Ovary (tissue), 9 donors: ENCODE data around the gene ALOX12B. TPM values are rescaled to one million over a fixed set of nuclear protein-coding genes. Genes with fewer than 3 reads are reported as not detected.

Experiments used
- DNase-seq, 5 donors: peaks; one replicate each; pipeline ENCODE4 v3.0.0-alpha.2; 2019 to 2020
- H3K27ac ChIP-seq, 2 donors: fragments of 200-600 bp; one replicate each; pipeline versions ENCODE4 v1.5.1 to v1.8.0; 2019 to 2022
- H3K27me3 ChIP-seq: fragments of 200-600 bp; one replicate; pipeline ENCODE4 v1.8.0; 2022
- H3K36me3 ChIP-seq: fragments of 200-600 bp; sonication (generic); one replicate; pipeline ENCODE4 v1.5.1; 2019
- H3K4me1 ChIP-seq: one replicate; pipeline ENCODE4 v1.8.1; 2013; ENCODE audit warnings: mild to moderate bottlenecking, moderate library complexity; ENCODE audit not compliant: insufficient read depth
- H3K4me3 ChIP-seq: fragments of 200-600 bp; sonication (generic); one replicate; pipeline ENCODE4 v1.5.1; 2017
- H3K9me3 ChIP-seq, 2 donors: fragments of 200-600 bp in 1 of 2; sonication (generic) in 1 of 2; one replicate each; pipeline versions ENCODE4 v1.5.1 to v1.8.1; 2013 to 2019; ENCODE audit warnings: mild to moderate bottlenecking in 1 of 2, moderate library complexity in 1 of 2
- CTCF ChIP-seq, 3 donors: fragments of 450-650 bp in 2 of 3; fragments of 200-600 bp in 1 of 3; IDR thresholded peaks; one replicate each; pipeline versions ENCODE4 v1.5.1 to v1.8.0; 2016 to 2022; ENCODE audit warnings: antibody characterized with exemption in 3 of 3, mild to moderate bottlenecking in 1 of 3
- EP300 ChIP-seq: sonication (generic); formaldehyde crosslinking; IDR thresholded peaks from one replicate; pipeline ENCODE4 v1.6.1; 2017; ENCODE audit warnings: antibody characterized with exemption
- POLR2A ChIP-seq: fragments of 450-650 bp; IDR thresholded peaks from one replicate; pipeline ENCODE4 v1.6.1; 2017; ENCODE audit warnings: antibody characterized with exemption, mild to moderate bottlenecking, moderate library complexity
- WGBS, 3 donors: extraction: QIAGEN DNeasy Blood & Tissue Kit in 1 of 3; methylation state at CpG; one replicate each; pipeline versions ENCODE4 v1.1.5 to v1.1.7; 2013 to 2017; 5-methylcytosine and 5-hydroxymethylcytosine counted together
- intact Hi-C, 4 donors: fragments of 100-400 bp; cut with DNase I; formaldehyde crosslinking; loops; one replicate each; pipeline versions ENCODE4 v1.11.0 to v1.15.1; 2022 to 2023
- polyA plus RNA-seq, 2 donors: library from polyadenylated mRNA; stranded (reverse); fragments of 200-250 nt in 1 of 2; fragments of 350-450 nt in 1 of 2; fragmentation: Illumina TruSeq in 1 of 2; extraction: RNeasy Lipid Tissue Mini Kit (QIAGEN cat#74804) in 1 of 2; gene quantifications; one replicate each; pipeline ENCODE4 v1.2.3, GENCODE V29; 2013 to 2014
- total RNA-seq, 7 donors: library from RNA; depleted of rRNA in 2 of 7; stranded (reverse); fragments of >200 nt in 2 of 7; fragmentation: NEBNext Ultra II Directional in 3 of 7; extraction: Animal tissue kit (Norgen Biotek cat#: 25700) in 3 of 7; gene quantifications; one replicate each; pipeline versions ENCODE4 v1.1.0 to v1.2.4, GENCODE V29; 2016 to 2023
- donor health status: DM: no; HTN: no; CAD: no; lungs with moderate emphysema.
- donor health status: DM: no; HTN: no; CAD: no.
- donor health status: Bipolar disorder and iron deficiency.
- donor health status: DM: yes; HTN: yes; CAD: no.
- donor health status: DM: no; HTN: no; CAD: no.
- donor health status: DM: yes; HTN: yes; CAD: no.

The ALOX12B gene
- total and polyA plus RNA-seq, 9 donors, result 0.70 TPM; not detected in 8

- Histone ChIP-seq H3K9me3 (no peaks in the 10 kb centered on the region), H3K27ac (no peak overlapping the region), H3K36me3 (no peaks in the 10 kb centered on the region), H3K4me3 (no peak overlapping the region), H3K4me1 (no peaks in the 10 kb centered on the region), H3K27me3 (no peaks in the 10 kb centered on the region)
- 28 to 35% (median 30%) methylated on average over 7 of the region's 7 CpGs for WGBS, 3 donors
- TF ChIP-seq EP300 (no peak), POLR2A (no peak), CTCF (IDR thresholded peaks at IDR 0.05) (no peak)
- intact Hi-C loops, result loop anchor here in 2 of 4 donors (5.0 to 10.0 kb wide), 3 partner anchors 67 to 314 kb away; no protein-coding TSS in a partner anchor
- DNase-seq, result peak in 1 of 5 donors; percentile 24
These were observed 28.4 kb downstream of the ALOX12B start for GRCh38 chr17:8059131-8059530.

GRCh38 chr17:8057691-8058114 is 29.8 kb downstream of the ALOX12B start:
- H3K27me3 ChIP-seq, result no peaks in the 10 kb centered on the region
- intact Hi-C loops, result loop anchor here in 2 of 4 donors (5.0 to 10.0 kb wide), 3 partner anchors 65 to 313 kb away; no protein-coding TSS in a partner anchor
- WGBS, 3 donors, result 3 to 5% (median 5%) methylated on average over 14 of the region's 14 CpGs

GRCh38 chr17:8056976-8057625 is 30.4 kb downstream of the ALOX12B start:
- H3K27me3 ChIP-seq, result no peaks in the 10 kb centered on the region
- H3K27ac ChIP-seq, result no peak overlapping the region
- peak in 1 of 5 donors; percentile 13 for DNase-seq
- TF ChIP-seq CTCF (IDR thresholded peaks at IDR 0.05) (no peak), POLR2A (no peak), EP300 (no peak)
- no peaks in the 10 kb centered on the region for H3K4me1 ChIP-seq
- intact Hi-C loops, result loop anchor here in 2 of 4 donors (5.0 to 10.0 kb wide), 3 partner anchors 65 to 312 kb away; no protein-coding TSS in a partner anchor
- H3K36me3 ChIP-seq, result no peaks in the 10 kb centered on the region
- WGBS, 3 donors, result 58 to 65% (median 64%) methylated on average over 17 of the region's 17 CpGs
- H3K9me3 ChIP-seq, result no peaks in the 10 kb centered on the region
- no peak overlapping the region for H3K4me3 ChIP-seq

More at GRCh38 chr17:8057691-8058114, 29.8 kb downstream of the ALOX12B start:
- Histone ChIP-seq H3K9me3 (no peaks in the 10 kb centered on the region), H3K4me3 (no peak overlapping the region), H3K27ac (no peak overlapping the region), H3K36me3 (no peaks in the 10 kb centered on the region), H3K4me1 (no peaks in the 10 kb centered on the region)
- TF ChIP-seq POLR2A (no peak), CTCF (IDR thresholded peaks at IDR 0.05) (peak; percentile 25 to 75 (median 66))
- DNase-seq, result peak in 2 of 5 donors; percentile 37 to 38

- no peaks in the 10 kb centered on the region for H3K4me1 ChIP-seq
- no peak overlapping the region for H3K27ac ChIP-seq
- no peak overlapping the region for H3K4me3 ChIP-seq
- H3K27me3 ChIP-seq, result no peaks in the 10 kb centered on the region
- H3K9me3 ChIP-seq, result no peaks in the 10 kb centered on the region
- no peaks in the 10 kb centered on the region for H3K36me3 ChIP-seq
- TF ChIP-seq CTCF (IDR thresholded peaks at IDR 0.05), result no peak
- TF ChIP-seq EP300, result no peak
- TF ChIP-seq POLR2A, result no peak
- intact Hi-C loops, result loop anchor here in 2 of 4 donors (5.0 to 10.0 kb wide), 3 partner anchors 64 to 312 kb away; no protein-coding TSS in a partner anchor
- peak in 1 of 5 donors; percentile 8 for DNase-seq
- 35 to 39% (median 37%) methylated on average over 14 of the region's 14 CpGs for WGBS, 3 donors
These were observed 31.1 kb downstream of the ALOX12B start for GRCh38 chr17:8056232-8056975.
